NK-92 (cell line): ENCODE measurements around the gene GOLGA6B.
"Not testable (repeated sequence)": the region's sequence is repeated elsewhere in the genome, so short reads cannot be mapped to it uniquely, and the experiment has no call there.

Experiments used
- DNase-seq: peaks from one replicate; lab custom pipeline; 2025; ENCODE audit not compliant: unreplicated experiment; lab: John Stamatoyannopoulos, UW

Gene GOLGA6B, protein sequence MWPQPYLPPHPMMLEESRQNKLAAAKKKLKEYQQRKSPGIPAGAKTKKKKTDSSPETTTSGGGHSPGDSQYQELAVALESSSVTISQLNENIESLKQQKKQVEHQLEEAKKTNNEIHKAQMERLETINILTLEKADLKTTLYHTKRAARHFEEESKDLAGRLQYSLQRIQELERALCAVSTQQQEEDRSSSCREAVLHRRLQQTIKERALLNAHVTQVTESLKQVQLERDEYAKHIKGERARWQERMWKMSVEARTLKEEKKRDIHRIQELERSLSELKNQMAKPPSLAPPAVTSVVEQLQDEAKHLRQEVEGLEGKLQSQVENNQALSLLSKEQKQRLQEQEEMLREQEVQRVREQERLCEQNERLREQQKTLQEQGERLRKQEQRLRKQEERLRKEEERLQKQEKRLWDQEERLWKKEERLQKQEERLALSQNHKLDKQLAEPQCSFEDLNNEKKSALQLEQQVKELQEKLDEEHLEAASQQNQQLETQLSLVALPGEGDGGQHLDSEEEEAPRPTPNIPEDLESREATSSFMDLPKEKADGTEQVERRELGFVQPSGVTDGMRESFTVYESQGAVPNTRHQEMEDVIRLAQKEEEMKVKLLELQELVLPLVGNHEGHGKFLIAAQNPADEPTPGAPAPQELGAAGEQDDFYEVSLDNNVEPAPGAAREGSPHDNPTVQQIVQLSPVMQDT

GRCh38 chr15:72654397-72654796 is at the start of gene GOLGA6B:
Gene GOLGA6B (plus strand): TSS chr15:72654697. CDS start chr15:72654738, 41 bp downstream.
- DNase-seq, result not testable (repeated sequence)

DNA sequence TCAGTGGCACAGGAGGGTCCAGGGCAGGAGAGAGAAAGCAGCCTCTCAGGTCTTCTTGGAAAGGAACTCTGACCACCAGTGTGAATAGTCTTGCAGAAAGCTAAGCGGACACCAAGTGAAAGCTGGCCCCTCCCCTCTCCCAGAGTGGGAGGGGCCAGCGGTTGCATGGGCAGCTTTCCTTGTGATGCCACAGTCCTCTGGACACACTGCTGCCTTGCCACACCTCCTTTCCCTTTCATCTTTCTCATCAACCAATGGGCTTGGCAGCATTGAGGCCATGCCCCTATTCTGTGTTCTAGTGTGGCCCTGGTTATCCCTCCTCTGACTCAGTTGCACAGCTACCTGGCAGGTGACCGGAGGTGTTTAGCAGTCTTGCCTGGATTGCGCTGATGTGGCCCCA is 49.7 kb upstream of the GOLGA6B start:
- no peak for DNase-seq

GRCh38 chr15:72608084-72608483 is 46.4 kb upstream of the GOLGA6B start:
- DNase-seq, result not testable (repeated sequence)

GRCh38 chr15:72609862-72610261 is 44.6 kb upstream of the GOLGA6B start:
- DNase-seq, result no peak

DNA sequence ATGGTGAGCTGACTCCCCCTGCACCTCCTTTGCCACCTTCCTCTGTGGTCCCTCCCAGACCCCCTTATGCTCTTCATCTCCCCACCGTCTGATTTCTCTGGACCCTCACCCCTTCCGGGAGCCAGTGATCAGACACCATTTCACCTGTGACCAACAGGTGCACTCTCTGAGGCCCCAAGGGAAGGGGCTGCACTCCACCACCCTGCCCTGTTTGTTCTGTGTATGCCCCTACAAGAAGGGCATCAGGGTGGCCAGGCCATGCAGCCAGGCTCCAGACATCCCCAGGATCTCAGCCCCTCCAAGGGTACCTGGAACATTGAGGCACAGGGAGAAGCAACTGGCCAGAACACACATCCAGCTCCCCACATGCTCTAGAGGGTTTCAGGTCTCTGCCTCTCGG is 42.2 kb upstream of the GOLGA6B start:
- not testable (repeated sequence) for DNase-seq

GRCh38 chr15:72614810-72615532 is 39.5 kb upstream of the GOLGA6B start:
- DNase-seq, result no peak

- not testable (repeated sequence) for DNase-seq
Measured at GRCh38 chr15:72615533-72616233, 38.8 kb upstream of the GOLGA6B start.

DNA sequence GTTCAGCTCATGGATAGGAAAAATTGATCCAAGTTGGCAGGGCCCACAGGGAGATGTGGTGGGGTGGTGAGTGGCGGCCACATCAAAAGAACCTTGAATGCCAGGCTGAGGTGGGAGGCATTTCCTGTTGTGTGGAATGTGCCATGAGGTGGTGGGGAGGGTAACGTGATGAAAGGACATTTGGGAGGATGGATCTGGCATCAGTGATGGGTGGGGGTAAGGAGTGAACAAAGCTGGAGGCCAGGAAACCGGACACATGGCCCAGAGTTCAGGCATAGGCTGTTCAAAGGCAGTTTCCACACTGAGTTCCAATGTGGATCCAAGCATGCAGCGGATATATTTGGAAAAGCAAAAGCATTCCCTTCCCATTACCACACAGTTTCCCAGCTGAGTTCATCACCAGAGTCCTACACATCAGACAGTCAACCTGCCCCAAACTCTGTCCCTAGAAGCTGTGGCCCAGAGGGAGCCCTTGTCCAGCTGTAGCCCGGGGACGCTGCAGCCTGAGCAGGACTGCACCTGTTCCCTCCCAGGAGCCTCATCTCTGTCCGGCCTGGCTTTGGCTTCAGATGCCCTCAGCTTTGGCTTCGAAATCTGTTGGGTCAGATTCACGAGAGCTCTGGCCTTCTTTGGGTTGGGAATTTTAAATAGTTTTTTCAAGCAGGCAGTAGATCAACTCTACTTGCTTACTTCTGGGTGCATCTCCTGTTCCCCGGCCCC is 37.8 kb upstream of the GOLGA6B start:
- DNase-seq, result no peak

GRCh38 chr15:72623854-72624253 is 30.6 kb upstream of the GOLGA6B start:
- DNase-seq, result not testable (repeated sequence)

DNA sequence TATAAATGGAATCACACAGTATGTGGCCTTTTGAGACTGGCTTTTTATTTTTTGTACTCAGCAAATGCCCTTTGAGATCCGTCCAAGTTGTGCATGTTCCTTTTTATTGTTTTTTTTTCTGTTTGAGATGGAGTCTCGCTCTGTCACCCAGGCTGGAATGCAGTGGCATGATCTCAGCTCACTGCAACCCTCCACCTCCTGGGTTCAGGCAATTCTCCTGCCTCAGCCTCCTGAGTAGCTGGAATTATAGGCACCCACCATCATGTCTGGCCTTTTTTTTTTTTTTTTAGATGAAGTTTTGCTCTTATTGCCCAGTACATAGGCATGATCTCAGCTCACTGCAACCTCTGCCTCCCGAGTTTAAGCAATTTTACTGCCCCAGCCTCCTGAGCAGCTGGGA is 28.3 kb upstream of the GOLGA6B start:
- DNase-seq, result not testable (repeated sequence)

GRCh38 chr15:72628249-72629067 is 26.0 kb upstream of the GOLGA6B start:
- DNase-seq, result not testable (repeated sequence)

- not testable (repeated sequence) for DNase-seq
Measured at GRCh38 chr15:72629068-72629570, 25.4 kb upstream of the GOLGA6B start.

GRCh38 chr15:72636519-72637282 is 17.8 kb upstream of the GOLGA6B start:
- not testable (repeated sequence) for DNase-seq

GRCh38 chr15:72639759-72640483 is 14.6 kb upstream of the GOLGA6B start:
- not testable (repeated sequence) for DNase-seq

DNA sequence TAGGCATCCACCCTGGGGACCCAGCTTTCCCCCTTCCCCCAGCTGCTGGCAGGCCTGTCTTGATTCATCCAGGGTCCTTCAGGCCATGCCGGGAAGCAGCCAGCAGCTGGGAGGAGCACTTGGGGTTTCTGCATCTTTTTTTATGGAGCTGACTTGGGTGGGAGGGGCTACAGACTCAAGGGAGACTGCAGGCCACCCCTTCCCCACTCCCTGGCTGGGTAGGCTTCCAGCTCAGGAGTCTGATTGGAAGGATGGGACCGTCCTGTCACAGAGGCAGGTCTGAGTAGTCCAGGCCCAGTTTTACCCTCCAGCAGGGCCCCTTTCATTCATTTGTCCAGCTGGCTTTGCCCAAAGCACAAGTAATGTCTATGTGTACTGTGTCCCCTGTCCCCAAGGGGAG is 12.2 kb upstream of the GOLGA6B start:
- not testable (repeated sequence) for DNase-seq

- not testable (repeated sequence) for DNase-seq
Measured at GRCh38 chr15:72648631-72649253, 5.8 kb upstream of the GOLGA6B start.

GRCh38 chr15:72656014-72656413 is 1.5 kb downstream of the GOLGA6B start:
- not testable (repeated sequence) for DNase-seq
